DMS 273 (cell line): ENCODE data around the gene GSN.
A peak's percentile ranks its signal among the peaks of the same experiment; 100 is the strongest.

Experiments
- DNase-seq: peaks from one replicate; lab custom pipeline; 2025; ENCODE audit not compliant: unreplicated experiment; lab: John Stamatoyannopoulos, UW

The GSN gene

GRCh38 chr9:121242959-121243346, 25.0 kb upstream of the GSN start:
- no peak for DNase-seq

- no peak for DNase-seq
These were observed 21.0 kb upstream of the GSN start for GRCh38 chr9:121246821-121247561.

- no peak for DNase-seq
These were observed 18.4 kb upstream of the GSN start for GRCh38 chr9:121249563-121249962.

GRCh38 chr9:121252104-121252851, 15.7 kb upstream of the GSN start:
- DNase-seq: no peak

GRCh38 chr9:121253162-121253561, 14.8 kb upstream of the GSN start:
- no peak for DNase-seq

- no peak for DNase-seq
These were observed 14.0 kb upstream of the GSN start for GRCh38 chr9:121253821-121254501.

GRCh38 chr9:121259498-121259897, 8.5 kb upstream of the GSN start:
- no peak for DNase-seq

GRCh38 chr9:121259935-121260334, 8.0 kb upstream of the GSN start:
- DNase-seq: no peak

- no peak for DNase-seq
These were observed 7.4 kb upstream of the GSN start for GRCh38 chr9:121260457-121261106.

- DNase-seq: peak; percentile 44
These were observed 6.9 kb upstream of the GSN start for GRCh38 chr9:121261107-121261460.

GRCh38 chr9:121261755-121262154, 6.2 kb upstream of the GSN start:
- DNase-seq: no peak

GRCh38 chr9:121262423-121262822, 5.5 kb upstream of the GSN start:
- DNase-seq: no peak

GRCh38 chr9:121262953-121263352, 5.0 kb upstream of the GSN start:
- DNase-seq: no peak

GRCh38 chr9:121266356-121266755, 1.6 kb upstream of the GSN start:
- DNase-seq: no peak

GRCh38 chr9:121266906-121267650, 884 bp upstream of the GSN start:
- DNase-seq: no peak

- peak; percentile 41 for DNase-seq
These were observed 562 bp downstream of the GSN start for GRCh38 chr9:121268598-121268850.

- peak; percentile 47 for DNase-seq
These were observed 1.1 kb downstream of the GSN start for GRCh38 chr9:121268851-121269641.

GRCh38 chr9:121269642-121270254, 1.8 kb downstream of the GSN start:
- no peak for DNase-seq

- DNase-seq: peak; percentile 64
These were observed 3.7 kb downstream of the GSN start for GRCh38 chr9:121271368-121272341.
